GM12878 (cell line): ENCODE results near the gene LRRC3C. TPM values are rescaled to one million over a fixed set of nuclear protein-coding genes. Genes with fewer than 3 reads are reported as not detected.

ENCODE experiments used
- ATAC-seq: fragments of 200-7000 bp; cut with Tn5 transposase; 3 replicates; pipeline ENCODE4 v1.9.1; 2020; ENCODE audit warnings: mild to moderate bottlenecking, moderate library complexity
- BruUV-seq: library from RNA; stranded (reverse); fragments of 400-500 nt; replicated peaks from 2 replicates; lab custom pipeline; 2021; lab: Mats Ljungman, UMichigan
- CTCF ChIA-PET: fragments of 300-600 bp; sonication (Branson Sonifier 250); formaldehyde crosslinking; extraction: SDS; loops from one replicate; lab custom pipeline; 2021; ENCODE audit warnings: inconsistent platforms; lab: Yijun Ruan, JAX
- POLR2A ChIA-PET: fragments of 350-600 bp; formaldehyde crosslinking; extraction: SDS; loops from one replicate; lab custom pipeline; 2021; ENCODE audit warnings: inconsistent platforms; lab: Charles Lee
- RAD21 ChIA-PET: fragments of 300-600 bp; sonication (Branson Sonifier 250); formaldehyde crosslinking; loops from one replicate; lab custom pipeline; 2023; ENCODE audit warnings: antibody characterized with exemption; ENCODE audit not compliant: unreplicated experiment; lab: Charles Lee
- SMC1A ChIA-PET: fragments of 300-600 bp; sonication (Branson Sonifier 250); formaldehyde crosslinking; loops from one replicate; lab custom pipeline; 2023; ENCODE audit not compliant: unreplicated experiment, uncharacterized antibody; lab: Charles Lee
- DNase-seq: peaks from one replicate; pipeline ENCODE4 v3.0.0-alpha.2; 2011; ENCODE audit warnings: low read depth, low spot score
- FAIRE-seq: peaks from 3 replicates; lab custom pipeline; 2011; peaks lifted over from hg19 to GRCh38; lab: Jason Lieb, UNC
- H2AFZ ChIP-seq: 2 replicates; pipeline ENCODE4 v1.6.0; 2011; ENCODE audit warnings: low read depth, low read length, control low read depth; ENCODE audit not compliant: control insufficient read depth
- H3K27ac ChIP-seq: 2 replicates; pipeline ENCODE4 v1.5.1; 2011; ENCODE audit warnings: control low read depth; ENCODE audit not compliant: control insufficient read depth, insufficient read depth
- H3K27me3 ChIP-seq, 2 experiments: replicated peaks in 1 of 2; 2 replicates each; pipeline versions ENCODE4 v1.6.0 to v1.6.1; 2011; ENCODE audit warnings: low read length in 1 of 2; ENCODE audit not compliant: control insufficient read depth in 2 of 2, insufficient read depth in 2 of 2
- H3K36me3 ChIP-seq, 2 experiments: 2 replicates each; pipeline ENCODE4 v1.5.1; 2011; ENCODE audit warnings: low read length in 1 of 2; ENCODE audit not compliant: control insufficient read depth in 2 of 2, insufficient read depth in 2 of 2
- H3K4me1 ChIP-seq: 2 replicates; pipeline ENCODE4 v1.6.1; 2011; ENCODE audit warnings: mild to moderate bottlenecking, low read length, moderate library complexity, mixed read lengths; ENCODE audit not compliant: control insufficient read depth, insufficient read depth
- H3K4me2 ChIP-seq: 2 replicates; pipeline ENCODE4 v1.6.0; 2011; ENCODE audit warnings: control low read depth; ENCODE audit not compliant: control insufficient read depth, insufficient read depth
- H3K4me3 ChIP-seq: fragments of 200-600 bp; sonication (generic); 2 replicates; pipeline ENCODE4 v1.5.1; 2016
- H3K79me2 ChIP-seq: 2 replicates; pipeline ENCODE4 v1.6.0; 2011; ENCODE audit warnings: low read length; ENCODE audit not compliant: control insufficient read depth, insufficient read depth
- H3K9ac ChIP-seq: 2 replicates; pipeline ENCODE4 v1.8.0; 2011; ENCODE audit warnings: low read length, control low read depth, mixed read lengths; ENCODE audit not compliant: control insufficient read depth, insufficient read depth
- H3K9me3 ChIP-seq: replicated peaks from 3 replicates; pipeline ENCODE4 v1.5.1; 2011; ENCODE audit warnings: mild to moderate bottlenecking, low read length; ENCODE audit not compliant: control insufficient read depth, insufficient read depth
- H4K20me1 ChIP-seq: 2 replicates; pipeline ENCODE4 v1.6.0; 2011; ENCODE audit not compliant: control insufficient read depth, insufficient read depth
- BMI1 ChIP-seq: fragments of 450-650 bp; IDR thresholded peaks from 2 replicates; pipeline ENCODE4 v1.6.1; 2016; ENCODE audit warnings: mild to moderate bottlenecking, moderate library complexity, borderline replicate concordance
- CBFB ChIP-seq: IDR thresholded peaks from 2 replicates; pipeline ENCODE4 v1.6.1; 2016; ENCODE audit warnings: antibody characterized with exemption, low read depth
- FOS ChIP-seq: IDR thresholded peaks from 3 replicates; pipeline ENCODE4 v1.6.1; 2011; ENCODE audit warnings: borderline replicate concordance; ENCODE audit not compliant: insufficient read length; ENCODE audit errors: extremely low read depth
- HDGF ChIP-seq: fragments of 450-650 bp; IDR thresholded peaks from 2 replicates; pipeline ENCODE4 v1.6.1; 2016; ENCODE audit warnings: antibody characterized with exemption
- IKZF1 ChIP-seq: fragments of 450-650 bp; conservative IDR thresholded peaks from 2 replicates; pipeline ENCODE4 v1.6.1; 2017; ENCODE audit warnings: antibody characterized with exemption, mild to moderate bottlenecking
- JUND ChIP-seq: IDR thresholded peaks from 2 replicates; pipeline ENCODE4 v1.6.1; 2012; ENCODE audit warnings: low read depth, mild to moderate bottlenecking, low read length, improper control_type of control experiment, moderate library complexity
- MTA2 ChIP-seq: fragments of 450-650 bp; IDR thresholded peaks from 2 replicates; pipeline ENCODE4 v1.6.1; 2016; ENCODE audit warnings: low read depth, mild to moderate bottlenecking, moderate library complexity
- NFXL1 ChIP-seq: fragments of 450-650 bp; IDR thresholded peaks from 2 replicates; pipeline ENCODE4 v1.6.1; 2017; ENCODE audit warnings: antibody characterized with exemption, mild to moderate bottlenecking, borderline replicate concordance
- NR2C2 ChIP-seq: IDR thresholded peaks from 2 replicates; pipeline ENCODE4 v1.6.1; 2011; ENCODE audit warnings: borderline replicate concordance, low read depth; ENCODE audit not compliant: control insufficient read depth, insufficient read length
- RCOR1 ChIP-seq: conservative IDR thresholded peaks from 2 replicates; pipeline ENCODE4 v1.6.1; 2012; ENCODE audit warnings: low read depth, low read length, improper control_type of control experiment
- RFX5 ChIP-seq: IDR thresholded peaks from 2 replicates; pipeline ENCODE4 v1.6.1; 2011; ENCODE audit warnings: low read depth, low read length, improper control_type of control experiment
- SIX5 ChIP-seq: IDR thresholded peaks from 2 replicates; pipeline ENCODE4 v1.6.1; 2011; ENCODE audit warnings: mild to moderate bottlenecking, low read depth, low read length, moderate library complexity; ENCODE audit not compliant: severe bottlenecking
- SMAD5 ChIP-seq: IDR thresholded peaks from 2 replicates; pipeline ENCODE4 v1.6.1; 2016; ENCODE audit warnings: antibody characterized with exemption, low read depth
- SREBF2 ChIP-seq: IDR thresholded peaks from 2 replicates; pipeline ENCODE4 v1.6.1; 2012; ENCODE audit warnings: mild to moderate bottlenecking, low read length
- TBL1XR1 ChIP-seq: IDR thresholded peaks from 2 replicates; pipeline ENCODE4 v1.6.1; 2012; ENCODE audit warnings: low read depth, low read length, improper control_type of control experiment
- WRNIP1 ChIP-seq: IDR thresholded peaks from 2 replicates; pipeline ENCODE4 v1.6.1; 2011; ENCODE audit warnings: low read depth, low read length, improper control_type of control experiment, borderline replicate concordance
- YY1 ChIP-seq: IDR thresholded peaks from 2 replicates; pipeline ENCODE4 v1.6.1; 2011; ENCODE audit warnings: low read depth, mild to moderate bottlenecking, low read length
- WGBS: methylation state at CpG from one replicate; pipeline ENCODE4 v1.1.6; 2016; ENCODE audit warnings: low lambda C conversion rate; ENCODE audit not compliant: insufficient replicate concordance, insufficient coverage; ENCODE audit errors: missing lambda C conversion rate; 5-methylcytosine and 5-hydroxymethylcytosine counted together
- in situ Hi-C: fragments of 300-500 bp; cut with MboI; formaldehyde crosslinking; loops from 9 replicates; pipeline ENCODE4 v1.14.3; 2018; ENCODE audit warnings: mixed read lengths
- intact Hi-C: fragments of 100-400 bp; cut with micrococcal nuclease; formaldehyde crosslinking; loops from one replicate; pipeline ENCODE4 v1.14.2; 2022; ENCODE audit not compliant: unreplicated experiment
- polyA plus RNA-seq, 11 experiments: library from polyadenylated mRNA; depleted of rRNA in 4 of 11; unstranded in 6 of 11; stranded (reverse) in 5 of 11; fragments of >200 nt; fragmentation: Nextera tagmentation in 4 of 11; fragmentation: Illumina TruSeq in 1 of 11; extraction: Ambion mirVana in 4 of 11; extraction: Trizol in 1 of 11; gene quantifications; 1 replicate in 1 of 11; 2 replicates in 10 of 11; pipeline versions ENCODE4 v1.2.1 to v1.2.3, GENCODE V29; 2011 to 2016; ENCODE audit warnings: inconsistent platforms in 2 of 11, missing spikeins in 2 of 11, low read depth in 1 of 11
- total RNA-seq, 4 experiments: library from RNA; depleted of rRNA in 3 of 4; stranded (reverse); fragments of >200 nt in 3 of 4; fragmentation: Illumina TruSeq in 1 of 4; extraction: Trizol in 1 of 4; gene quantifications; 2 replicates each; pipeline versions ENCODE4 v1.2.1 to v1.2.3, GENCODE V29; 2013 to 2021
- TF ChIP-seq, protein P1 (sequence below): fragments of 150-350 bp; IDR thresholded peaks from 2 replicates; pipeline ENCODE4 v1.6.1; 2016; ENCODE audit warnings: low read depth, low read length
- TF ChIP-seq, protein P2 (sequence below): IDR thresholded peaks from 2 replicates; pipeline ENCODE4 v1.6.1; 2012; ENCODE audit warnings: mild to moderate bottlenecking, low read depth, low read length

Gene LRRC3C
- total and polyA plus RNA-seq, 10 of the 15 experiments (the other 5 are each of a cell fraction or from before 2014, with no cell fraction given), result not detected

DNA sequence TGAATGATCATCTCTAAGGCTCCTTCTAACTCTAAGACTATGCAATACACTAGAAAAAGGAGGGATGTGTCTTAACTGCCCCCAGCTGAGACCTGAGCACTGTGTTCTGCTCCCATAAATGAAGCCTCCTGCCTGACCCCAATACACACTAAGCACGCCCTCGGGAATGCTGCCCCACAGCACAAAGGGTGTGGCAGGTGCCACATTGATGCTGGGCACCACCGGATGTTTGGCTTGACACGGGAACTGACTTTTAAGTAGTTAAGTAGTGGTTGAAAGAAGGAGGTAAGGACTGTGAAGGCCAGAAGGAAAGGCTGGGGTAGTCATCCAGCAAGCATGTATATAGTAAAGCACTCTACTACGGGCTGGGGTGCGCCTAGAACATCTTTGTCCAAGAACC is 39.2 kb downstream of the LRRC3C start:
- WGBS, result 50% methylated on average over 6 of the region's 6 CpGs
- intact Hi-C loops, result no loop called here
- in situ Hi-C loops, result no loop called here
- no peak for ATAC-seq
- ChIA-PET CTCF (interaction anchor here (0.7 kb wide), 1 partner anchor 14 kb away, joined by 3 read pairs; the partner anchor contains the start of gene PSMD3), SMC1A (no interaction called here), POLR2A (no interaction called here), RAD21 (no interaction called here)
- FAIRE-seq, result no peak
- no peak overlapping the region for H3K9ac ChIP-seq
- H3K4me3 ChIP-seq, result no peak overlapping the region
- TF ChIP-seq IKZF1, result no peak
- TF ChIP-seq, protein P1, sequence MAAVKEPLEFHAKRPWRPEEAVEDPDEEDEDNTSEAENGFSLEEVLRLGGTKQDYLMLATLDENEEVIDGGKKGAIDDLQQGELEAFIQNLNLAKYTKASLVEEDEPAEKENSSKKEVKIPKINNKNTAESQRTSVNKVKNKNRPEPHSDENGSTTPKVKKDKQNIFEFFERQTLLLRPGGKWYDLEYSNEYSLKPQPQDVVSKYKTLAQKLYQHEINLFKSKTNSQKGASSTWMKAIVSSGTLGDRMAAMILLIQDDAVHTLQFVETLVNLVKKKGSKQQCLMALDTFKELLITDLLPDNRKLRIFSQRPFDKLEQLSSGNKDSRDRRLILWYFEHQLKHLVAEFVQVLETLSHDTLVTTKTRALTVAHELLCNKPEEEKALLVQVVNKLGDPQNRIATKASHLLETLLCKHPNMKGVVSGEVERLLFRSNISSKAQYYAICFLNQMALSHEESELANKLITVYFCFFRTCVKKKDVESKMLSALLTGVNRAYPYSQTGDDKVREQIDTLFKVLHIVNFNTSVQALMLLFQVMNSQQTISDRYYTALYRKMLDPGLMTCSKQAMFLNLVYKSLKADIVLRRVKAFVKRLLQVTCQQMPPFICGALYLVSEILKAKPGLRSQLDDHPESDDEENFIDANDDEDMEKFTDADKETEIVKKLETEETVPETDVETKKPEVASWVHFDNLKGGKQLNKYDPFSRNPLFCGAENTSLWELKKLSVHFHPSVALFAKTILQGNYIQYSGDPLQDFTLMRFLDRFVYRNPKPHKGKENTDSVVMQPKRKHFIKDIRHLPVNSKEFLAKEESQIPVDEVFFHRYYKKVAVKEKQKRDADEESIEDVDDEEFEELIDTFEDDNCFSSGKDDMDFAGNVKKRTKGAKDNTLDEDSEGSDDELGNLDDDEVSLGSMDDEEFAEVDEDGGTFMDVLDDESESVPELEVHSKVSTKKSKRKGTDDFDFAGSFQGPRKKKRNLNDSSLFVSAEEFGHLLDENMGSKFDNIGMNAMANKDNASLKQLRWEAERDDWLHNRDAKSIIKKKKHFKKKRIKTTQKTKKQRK, result no peak
- no peak for TF ChIP-seq RFX5
- no peak for TF ChIP-seq NR2C2
- TF ChIP-seq HDGF, result no peak
- TF ChIP-seq MTA2, result no peak
- no peak for TF ChIP-seq FOS
- no peak for TF ChIP-seq TBL1XR1
- TF ChIP-seq SIX5, result no peak
- TF ChIP-seq BMI1, result no peak
- no peak for TF ChIP-seq CBFB
- TF ChIP-seq, protein P2, sequence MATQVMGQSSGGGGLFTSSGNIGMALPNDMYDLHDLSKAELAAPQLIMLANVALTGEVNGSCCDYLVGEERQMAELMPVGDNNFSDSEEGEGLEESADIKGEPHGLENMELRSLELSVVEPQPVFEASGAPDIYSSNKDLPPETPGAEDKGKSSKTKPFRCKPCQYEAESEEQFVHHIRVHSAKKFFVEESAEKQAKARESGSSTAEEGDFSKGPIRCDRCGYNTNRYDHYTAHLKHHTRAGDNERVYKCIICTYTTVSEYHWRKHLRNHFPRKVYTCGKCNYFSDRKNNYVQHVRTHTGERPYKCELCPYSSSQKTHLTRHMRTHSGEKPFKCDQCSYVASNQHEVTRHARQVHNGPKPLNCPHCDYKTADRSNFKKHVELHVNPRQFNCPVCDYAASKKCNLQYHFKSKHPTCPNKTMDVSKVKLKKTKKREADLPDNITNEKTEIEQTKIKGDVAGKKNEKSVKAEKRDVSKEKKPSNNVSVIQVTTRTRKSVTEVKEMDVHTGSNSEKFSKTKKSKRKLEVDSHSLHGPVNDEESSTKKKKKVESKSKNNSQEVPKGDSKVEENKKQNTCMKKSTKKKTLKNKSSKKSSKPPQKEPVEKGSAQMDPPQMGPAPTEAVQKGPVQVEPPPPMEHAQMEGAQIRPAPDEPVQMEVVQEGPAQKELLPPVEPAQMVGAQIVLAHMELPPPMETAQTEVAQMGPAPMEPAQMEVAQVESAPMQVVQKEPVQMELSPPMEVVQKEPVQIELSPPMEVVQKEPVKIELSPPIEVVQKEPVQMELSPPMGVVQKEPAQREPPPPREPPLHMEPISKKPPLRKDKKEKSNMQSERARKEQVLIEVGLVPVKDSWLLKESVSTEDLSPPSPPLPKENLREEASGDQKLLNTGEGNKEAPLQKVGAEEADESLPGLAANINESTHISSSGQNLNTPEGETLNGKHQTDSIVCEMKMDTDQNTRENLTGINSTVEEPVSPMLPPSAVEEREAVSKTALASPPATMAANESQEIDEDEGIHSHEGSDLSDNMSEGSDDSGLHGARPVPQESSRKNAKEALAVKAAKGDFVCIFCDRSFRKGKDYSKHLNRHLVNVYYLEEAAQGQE, result no peak
- no peak for TF ChIP-seq JUND
- no peak for TF ChIP-seq RCOR1
- no peak for TF ChIP-seq SREBF2
- TF ChIP-seq YY1, result no peak
- TF ChIP-seq WRNIP1, result no peak
- TF ChIP-seq NFXL1, result no peak
- no peak for TF ChIP-seq SMAD5
- H3K4me1 ChIP-seq, result no peaks in the 10 kb centered on the region; the same call in 1 of the 2 replicates
- no TSS peak for BruUV-seq
- H3K79me2 ChIP-seq, result no peaks in the 10 kb centered on the region
- H3K4me2 ChIP-seq, result no peak overlapping the region
- H3K36me3 ChIP-seq, result no peaks in the 10 kb centered on the region
- peaks cover 0 to 4% of the 10 kb centered on the region in 2 experiments; a peak in 2 of 4 replicates for H3K27me3 ChIP-seq
- no peak overlapping the region for H3K27ac ChIP-seq
- H3K9me3 ChIP-seq, result no peaks in the 10 kb centered on the region
- no peaks in the 10 kb centered on the region for H4K20me1 ChIP-seq
- H2AFZ ChIP-seq, result no peak overlapping the region
- no peak for DNase-seq
